Thoracic aorta (tissue), 2 donors: ENCODE data around the gene SPACA5. TPM values are rescaled to one million over a fixed set of nuclear protein-coding genes. Genes with fewer than 3 reads are reported as not detected.

ENCODE experiments used
- ATAC-seq: fragments of 150-250 bp; one replicate; pipeline ENCODE4 v1.8.0; 2017; ENCODE audit warnings: low read depth; ENCODE audit not compliant: insufficient number of reproducible peaks, low FRiP score
- DNase-seq: peaks from one replicate; pipeline ENCODE4 v3.0.0-alpha.2; 2020; ENCODE audit warnings: low spot score
- H3K27ac ChIP-seq, 2 donors: fragments of 200-600 bp; sonication (generic); 1 replicate in 1 of 2; 2 replicates in 1 of 2; pipeline ENCODE4 v1.5.1; 2016; ENCODE audit warnings: mild to moderate bottlenecking in 2 of 2, moderate library complexity in 2 of 2
- H3K27me3 ChIP-seq: fragments of 200-600 bp; sonication (generic); replicated peaks from 2 replicates; pipeline ENCODE4 v1.6.0; 2016; ENCODE audit warnings: mild to moderate bottlenecking; ENCODE audit not compliant: insufficient read depth
- H3K36me3 ChIP-seq: fragments of 200-600 bp; sonication (generic); one replicate; pipeline ENCODE4 v1.5.1; 2016
- H3K4me1 ChIP-seq, 2 donors: fragments of 200-600 bp; sonication (generic); 1 replicate in 1 of 2; 2 replicates in 1 of 2; pipeline versions ENCODE4 v1.5.1 to v1.6.0; 2016; ENCODE audit warnings: low read depth in 2 of 2, mild to moderate bottlenecking in 1 of 2; ENCODE audit not compliant: control insufficient read depth in 1 of 2
- H3K4me3 ChIP-seq: fragments of 200-600 bp; sonication (generic); 2 replicates; pipeline ENCODE4 v1.5.1; 2016; ENCODE audit warnings: mild to moderate bottlenecking
- H3K9me3 ChIP-seq: fragments of 200-600 bp; sonication (generic); 2 replicates; pipeline ENCODE4 v1.5.1; 2016
- total RNA-seq, 2 donors: library from RNA; depleted of rRNA; stranded (reverse); fragments of >200 nt; gene quantifications; one replicate each; pipeline versions ENCODE4 v1.1.0 to v1.2.3, GENCODE V29; 2016
- TF ChIP-seq, protein P1 (sequence below): fragments of 200-600 bp; sonication (generic); IDR thresholded peaks from one replicate; pipeline ENCODE4 v1.5.1; 2019; ENCODE audit warnings: antibody characterized with exemption

SPACA5 gene
- total RNA-seq, 2 donors from 2014 or later, result not detected

DNA sequence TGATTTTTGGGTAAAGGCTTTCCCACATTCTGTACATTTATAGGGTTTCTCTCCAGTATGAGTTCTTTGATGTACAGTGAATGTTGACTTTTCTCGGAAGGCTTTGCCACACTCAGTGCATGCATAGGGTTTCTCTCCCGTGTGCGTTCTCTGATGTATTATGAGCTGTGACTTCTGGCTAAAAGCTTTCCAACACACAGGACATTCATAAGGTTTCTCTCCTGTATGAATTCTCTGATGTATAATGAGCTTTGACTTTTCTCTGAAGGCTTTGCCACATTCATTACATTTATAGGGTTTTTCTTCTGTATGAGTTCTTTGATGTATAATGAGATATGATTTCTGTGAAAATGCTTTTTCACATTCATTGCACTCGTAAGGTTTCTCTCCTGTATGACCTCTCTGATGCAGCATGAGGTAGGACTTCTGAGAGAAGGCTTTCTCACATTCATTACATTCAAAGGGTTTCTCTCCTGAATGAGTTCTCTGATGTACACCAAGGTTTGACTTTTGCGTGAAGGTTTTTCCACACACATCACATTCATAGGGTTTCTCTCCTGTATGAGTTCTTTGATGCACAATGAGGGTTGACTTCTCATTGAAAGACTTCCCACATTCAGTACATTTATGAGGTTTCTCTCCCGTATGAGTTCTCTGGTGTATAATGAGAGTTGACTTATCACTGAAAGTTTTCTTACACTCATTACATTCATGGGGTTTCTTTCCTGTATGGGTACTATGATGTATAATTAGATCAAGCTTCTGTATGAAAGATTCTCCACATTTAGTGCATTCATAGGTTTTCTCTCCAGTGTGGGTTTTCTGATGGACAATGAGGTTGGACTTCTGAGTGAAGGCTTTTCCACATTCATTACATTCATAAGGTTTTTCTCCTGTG lies 30.3 kb upstream of the SPACA5 start:
- Histone ChIP-seq H3K4me1 (no peaks in the 10 kb centered on the region), H3K9me3 (peaks cover 35% of the 10 kb centered on the region), H3K27me3 (no peaks in the 10 kb centered on the region), H3K4me3 (no peak overlapping the region), H3K36me3 (peaks cover 10% of the 10 kb centered on the region), H3K27ac (no peak overlapping the region)
- no peak for DNase-seq
- TF ChIP-seq, protein P1, sequence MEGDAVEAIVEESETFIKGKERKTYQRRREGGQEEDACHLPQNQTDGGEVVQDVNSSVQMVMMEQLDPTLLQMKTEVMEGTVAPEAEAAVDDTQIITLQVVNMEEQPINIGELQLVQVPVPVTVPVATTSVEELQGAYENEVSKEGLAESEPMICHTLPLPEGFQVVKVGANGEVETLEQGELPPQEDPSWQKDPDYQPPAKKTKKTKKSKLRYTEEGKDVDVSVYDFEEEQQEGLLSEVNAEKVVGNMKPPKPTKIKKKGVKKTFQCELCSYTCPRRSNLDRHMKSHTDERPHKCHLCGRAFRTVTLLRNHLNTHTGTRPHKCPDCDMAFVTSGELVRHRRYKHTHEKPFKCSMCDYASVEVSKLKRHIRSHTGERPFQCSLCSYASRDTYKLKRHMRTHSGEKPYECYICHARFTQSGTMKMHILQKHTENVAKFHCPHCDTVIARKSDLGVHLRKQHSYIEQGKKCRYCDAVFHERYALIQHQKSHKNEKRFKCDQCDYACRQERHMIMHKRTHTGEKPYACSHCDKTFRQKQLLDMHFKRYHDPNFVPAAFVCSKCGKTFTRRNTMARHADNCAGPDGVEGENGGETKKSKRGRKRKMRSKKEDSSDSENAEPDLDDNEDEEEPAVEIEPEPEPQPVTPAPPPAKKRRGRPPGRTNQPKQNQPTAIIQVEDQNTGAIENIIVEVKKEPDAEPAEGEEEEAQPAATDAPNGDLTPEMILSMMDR, result no peak
- no peak for ATAC-seq

DNA sequence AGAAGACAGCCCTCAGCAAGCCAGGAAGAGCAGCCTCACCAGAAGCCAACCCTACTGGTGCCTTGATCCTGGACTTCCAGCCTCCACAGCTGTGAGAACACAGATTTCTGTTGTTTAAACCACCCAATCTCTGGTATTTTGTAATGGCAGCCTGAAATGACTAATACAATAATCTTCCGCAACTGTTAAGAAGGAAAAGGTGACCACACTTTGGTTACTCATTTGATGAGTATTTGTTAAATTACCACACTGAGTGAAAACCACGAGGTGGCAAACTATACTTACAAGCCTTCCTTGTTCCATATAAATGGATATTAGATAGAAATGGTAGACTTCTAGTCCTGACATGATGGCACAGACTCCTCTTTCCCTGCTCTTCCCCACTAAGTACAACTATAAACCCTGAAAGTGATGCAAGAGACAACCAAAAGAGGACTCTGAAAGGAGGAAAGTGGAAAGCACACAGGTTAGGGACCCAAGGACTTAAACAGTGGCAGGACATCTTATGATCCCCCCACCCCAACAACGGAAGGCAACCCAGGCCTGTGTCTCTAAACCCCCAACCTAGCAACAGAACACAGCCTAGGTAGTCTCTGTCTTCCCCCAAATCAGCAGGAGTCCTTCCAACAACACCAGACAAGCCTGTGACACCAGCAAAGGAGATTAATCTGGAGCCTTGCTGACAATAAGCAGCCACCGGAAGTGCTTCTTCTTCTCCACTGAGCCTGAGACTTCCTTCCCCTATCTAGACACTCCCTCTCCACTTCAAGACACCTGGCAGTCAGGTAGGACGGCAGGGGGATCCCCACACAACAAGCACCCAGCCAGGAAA lies 15.3 kb upstream of the SPACA5 start:
- Histone ChIP-seq H3K27ac (no peak overlapping the region), H3K4me1 (no peaks in the 10 kb centered on the region), H3K27me3 (no peaks in the 10 kb centered on the region), H3K9me3 (no peaks in the 10 kb centered on the region), H3K4me3 (no peak overlapping the region), H3K36me3 (no peaks in the 10 kb centered on the region)
- ATAC-seq, result no peak
- TF ChIP-seq, protein P1, result no peak
- DNase-seq, result no peak

DNA sequence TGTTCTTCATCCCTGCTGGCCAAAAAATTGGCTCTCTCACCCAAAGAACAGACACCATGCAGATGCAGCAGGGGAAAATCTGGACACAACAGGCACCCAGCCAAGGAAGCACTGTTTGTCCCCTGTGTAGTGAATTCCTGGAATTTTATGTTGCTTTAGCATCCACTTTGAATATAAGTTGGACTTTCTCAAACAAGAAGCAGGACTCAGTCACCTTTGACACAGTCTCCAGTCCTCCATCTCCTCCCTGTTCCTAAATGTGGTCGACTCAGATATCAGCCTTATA lies 14.8 kb upstream of the SPACA5 start:
- H3K27ac ChIP-seq, result no peak overlapping the region
- no peaks in the 10 kb centered on the region for H3K27me3 ChIP-seq
- H3K4me3 ChIP-seq, result no peak overlapping the region
- TF ChIP-seq, protein P1, result no peak
- DNase-seq (no peak), ATAC-seq (no peak)
- no peaks in the 10 kb centered on the region for H3K9me3 ChIP-seq
- no peaks in the 10 kb centered on the region for H3K36me3 ChIP-seq
- no peaks in the 10 kb centered on the region for H3K4me1 ChIP-seq

DNA sequence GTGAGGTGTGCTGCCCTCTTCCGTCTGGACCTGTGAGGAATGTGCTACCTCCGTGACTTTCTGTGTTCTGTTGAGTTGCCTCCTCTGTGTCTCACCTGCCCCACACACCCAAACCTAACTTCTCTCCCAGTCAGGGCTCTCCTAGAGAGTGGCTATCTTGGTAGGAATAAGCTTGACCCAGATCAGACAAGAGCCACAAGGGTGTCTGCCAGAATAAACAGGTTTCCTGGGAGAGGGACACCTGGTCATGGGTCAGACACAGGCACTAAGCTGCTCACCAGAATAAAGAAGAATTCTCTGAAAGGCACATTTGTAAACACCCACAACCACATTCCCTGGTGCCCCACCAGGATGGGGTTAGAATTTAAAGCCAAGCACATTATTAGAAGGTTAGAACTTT lies 14.1 kb upstream of the SPACA5 start:
- no peak for ATAC-seq
- Histone ChIP-seq H3K27me3 (no peaks in the 10 kb centered on the region), H3K4me1 (no peaks in the 10 kb centered on the region), H3K4me3 (no peak overlapping the region), H3K9me3 (no peaks in the 10 kb centered on the region), H3K36me3 (no peaks in the 10 kb centered on the region), H3K27ac (no peak overlapping the region)
- no peak for DNase-seq
- TF ChIP-seq, protein P1, result no peak

DNA sequence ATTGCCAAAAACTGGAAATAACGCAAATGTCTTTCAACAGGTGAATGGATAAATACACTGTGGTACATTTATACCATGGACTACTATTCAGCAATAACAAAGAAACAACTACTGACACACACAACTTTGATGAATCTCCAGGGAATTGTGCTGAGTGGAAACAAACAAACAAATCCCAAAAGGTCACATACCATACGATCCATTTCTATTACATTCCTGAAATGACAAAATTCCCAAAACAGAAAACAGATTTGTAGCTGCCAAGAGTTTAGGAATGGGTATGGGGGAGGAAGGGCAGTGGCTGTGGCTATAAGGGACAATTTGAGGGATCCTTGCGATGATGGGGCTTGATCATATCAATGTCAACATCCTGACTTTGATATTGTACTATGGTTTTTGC lies 5.5 kb upstream of the SPACA5 start:
- Histone ChIP-seq H3K4me3 (no peak overlapping the region), H3K9me3 (no peaks in the 10 kb centered on the region), H3K36me3 (no peaks in the 10 kb centered on the region), H3K4me1 (peaks cover 0 to 10% of the 10 kb centered on the region in 2 donors), H3K27me3 (no peaks in the 10 kb centered on the region), H3K27ac (no peak overlapping the region)
- no peak for ATAC-seq
- TF ChIP-seq, protein P1, result no peak
- DNase-seq, result no peak
